ENCODE data around the gene PDE4A. TPM values are rescaled to one million over a fixed set of nuclear protein-coding genes. Genes with fewer than 3 reads are reported as not detected.
A peak's percentile ranks its signal among the peaks of the same experiment; 100 is the strongest.
"Not testable (repeated sequence)": the region's sequence is repeated elsewhere in the genome, so short reads cannot be mapped to it uniquely, and the experiment has no call there.

The PDE4A gene
- total RNA-seq, 1 experiment from 2014 or later = 2.6 TPM

DNA sequence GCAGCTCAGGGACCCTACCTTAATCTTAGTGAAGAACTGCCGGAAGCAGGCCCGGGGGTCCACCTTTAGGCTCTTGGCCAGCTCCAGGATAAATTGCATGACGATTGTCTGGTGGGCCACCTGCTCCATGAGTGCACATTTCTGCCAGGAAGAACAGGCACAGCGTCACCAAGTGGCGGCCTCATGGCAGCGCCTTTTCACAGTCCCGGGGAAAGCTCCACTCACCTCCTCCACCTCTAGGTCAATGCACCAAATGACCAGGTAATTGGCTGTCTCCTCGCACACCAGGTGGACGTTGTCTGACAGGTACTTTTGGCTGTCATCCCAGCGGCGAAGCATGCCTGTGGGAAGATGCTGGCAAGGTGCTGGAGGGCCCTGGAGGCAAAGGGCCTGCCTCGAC is 25.3 kb upstream of the PDE4A start:
- DNase-seq = no peak
- H3K27me3 ChIP-seq (ENCODE audit: control insufficient read depth, insufficient read depth, low read length) = no peaks in the 10 kb centered on the region
- H3K36me3 ChIP-seq (replicated peaks; ENCODE audit: control insufficient read depth, insufficient read depth, low read length) = peaks cover 17% of the 10 kb centered on the region
- no peak overlapping the region for H3K4me3 ChIP-seq (ENCODE audit: insufficient read depth, low read depth, low read length)

DNA sequence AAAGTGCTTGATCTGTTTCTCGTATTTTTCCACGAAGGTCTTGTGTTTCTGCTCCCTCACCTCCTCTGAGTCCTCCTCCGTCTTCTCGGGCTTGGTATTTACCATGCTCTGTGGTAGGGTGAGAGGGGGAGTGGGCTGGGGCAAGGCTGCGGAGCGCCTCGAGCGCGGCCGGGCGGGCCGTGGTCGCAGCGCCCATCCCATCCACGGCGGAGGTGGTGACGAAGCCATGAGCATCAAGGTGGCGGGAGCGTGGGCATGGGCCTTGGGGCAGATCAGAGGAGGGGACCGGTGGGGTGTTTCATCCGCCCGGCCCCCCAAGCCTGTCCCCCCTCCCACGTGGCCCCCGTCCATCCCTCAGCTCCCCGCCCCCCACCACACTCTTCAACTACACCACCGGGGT is 24.9 kb upstream of the PDE4A start:
- no peaks in the 10 kb centered on the region for H3K27me3 ChIP-seq (ENCODE audit: control insufficient read depth, insufficient read depth, low read length)
- peaks cover 17% of the 10 kb centered on the region for H3K36me3 ChIP-seq (replicated peaks; ENCODE audit: control insufficient read depth, insufficient read depth, low read length)
- DNase-seq = no peak
- H3K4me3 ChIP-seq (ENCODE audit: insufficient read depth, low read depth, low read length) = no peak overlapping the region

DNA sequence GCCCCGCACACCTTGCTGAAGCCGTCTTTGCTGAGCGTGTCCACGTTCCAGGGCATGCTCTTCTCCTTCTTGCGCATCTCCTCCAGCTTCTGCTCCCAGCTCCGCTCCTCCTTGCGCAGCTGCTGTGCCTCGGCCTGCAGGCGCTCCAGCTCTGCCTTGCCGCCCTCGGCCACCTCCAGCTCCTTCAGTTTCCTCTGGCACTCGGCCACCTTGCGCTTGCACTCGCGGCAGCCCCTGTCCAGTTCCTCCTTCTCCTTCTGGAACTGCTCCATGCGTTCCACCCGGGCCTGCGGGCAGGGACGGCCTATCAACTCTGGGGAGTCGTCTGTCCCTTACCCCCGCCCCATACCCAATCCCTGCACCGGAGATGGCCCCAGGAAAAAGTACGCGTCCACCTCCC is 24.4 kb upstream of the PDE4A start:
- DNase-seq = no peak
- Histone ChIP-seq H3K36me3 (replicated peaks; ENCODE audit: control insufficient read depth, insufficient read depth, low read length) (peaks cover 17% of the 10 kb centered on the region), H3K27me3 (ENCODE audit: control insufficient read depth, insufficient read depth, low read length) (no peaks in the 10 kb centered on the region), H3K4me3 (ENCODE audit: insufficient read depth, low read depth, low read length) (no peak overlapping the region)

DNA sequence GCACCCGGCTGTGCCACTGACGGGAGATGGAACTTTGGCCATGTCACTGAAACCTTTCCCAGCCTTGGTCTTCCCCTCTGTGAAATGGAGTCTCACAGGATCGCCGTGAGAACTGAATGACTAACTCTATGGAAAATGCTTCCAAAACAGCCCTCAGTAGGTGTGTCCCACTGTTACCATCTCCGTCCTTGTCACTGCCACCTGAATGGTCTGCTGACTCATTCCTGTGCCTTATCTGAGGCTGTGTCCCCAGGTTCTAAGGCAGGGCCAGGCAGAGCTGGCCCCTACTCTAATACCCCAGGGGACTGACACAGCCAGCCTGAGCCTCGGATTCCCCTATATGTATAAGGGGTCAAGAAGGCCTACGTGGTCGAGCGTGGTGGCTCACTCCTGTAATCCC is 21.5 kb upstream of the PDE4A start:
- H3K27me3 ChIP-seq (ENCODE audit: control insufficient read depth, insufficient read depth, low read length) = no peaks in the 10 kb centered on the region
- DNase-seq = no peak
- peaks cover 8% of the 10 kb centered on the region for H3K36me3 ChIP-seq (replicated peaks; ENCODE audit: control insufficient read depth, insufficient read depth, low read length)
- H3K4me3 ChIP-seq (ENCODE audit: insufficient read depth, low read depth, low read length) = no peak overlapping the region

DNA sequence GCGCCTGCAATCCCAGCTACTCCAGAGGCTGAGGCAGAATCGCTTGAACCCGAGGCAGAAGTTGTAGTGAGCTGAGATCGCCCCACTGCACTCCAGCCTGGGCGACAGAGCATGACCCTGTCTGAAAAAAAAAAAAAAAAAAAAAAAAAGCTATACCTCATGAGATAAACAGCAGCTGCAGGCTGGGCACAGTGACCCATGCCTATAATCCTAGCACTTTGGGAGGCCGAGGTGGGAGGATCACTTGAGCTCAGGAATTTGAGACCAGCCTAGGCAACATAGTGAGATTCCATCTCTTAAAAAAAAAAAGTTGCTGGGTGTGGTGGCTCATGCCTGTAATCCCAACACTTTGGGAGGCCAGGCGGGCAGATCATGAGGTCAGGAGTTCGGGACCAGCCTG is 21.0 kb upstream of the PDE4A start:
- H3K4me3 ChIP-seq (ENCODE audit: insufficient read depth, low read depth, low read length); DNase-seq; H3K36me3 ChIP-seq (replicated peaks; ENCODE audit: control insufficient read depth, insufficient read depth, low read length); H3K27me3 ChIP-seq (ENCODE audit: control insufficient read depth, insufficient read depth, low read length): not testable (repeated sequence)

DNA sequence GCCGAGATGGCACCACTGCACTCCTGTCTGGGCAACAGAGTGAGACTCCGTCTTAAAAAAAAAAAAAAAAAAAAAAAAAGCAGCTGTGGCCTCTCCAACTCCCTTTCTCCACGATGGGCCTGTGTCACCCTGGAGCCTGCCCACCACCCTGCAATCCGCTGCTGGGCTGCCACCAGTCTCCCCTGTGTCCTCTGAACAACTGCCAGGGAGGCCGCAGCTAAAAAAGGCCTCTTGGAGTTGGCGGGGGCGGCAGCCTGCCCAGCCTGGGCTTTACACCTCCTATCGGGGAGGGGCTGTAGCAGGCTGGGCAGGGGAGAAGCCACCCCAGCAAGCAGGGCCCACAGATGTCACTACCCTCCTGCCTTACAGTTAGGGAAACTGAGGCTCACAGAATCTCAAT is 20.5 kb upstream of the PDE4A start:
- no peak overlapping the region for H3K4me3 ChIP-seq (ENCODE audit: insufficient read depth, low read depth, low read length)
- H3K27me3 ChIP-seq (ENCODE audit: control insufficient read depth, insufficient read depth, low read length) = peaks cover 7% of the 10 kb centered on the region
- no peak for DNase-seq
- peaks cover 5% of the 10 kb centered on the region for H3K36me3 ChIP-seq (replicated peaks; ENCODE audit: control insufficient read depth, insufficient read depth, low read length)

DNA sequence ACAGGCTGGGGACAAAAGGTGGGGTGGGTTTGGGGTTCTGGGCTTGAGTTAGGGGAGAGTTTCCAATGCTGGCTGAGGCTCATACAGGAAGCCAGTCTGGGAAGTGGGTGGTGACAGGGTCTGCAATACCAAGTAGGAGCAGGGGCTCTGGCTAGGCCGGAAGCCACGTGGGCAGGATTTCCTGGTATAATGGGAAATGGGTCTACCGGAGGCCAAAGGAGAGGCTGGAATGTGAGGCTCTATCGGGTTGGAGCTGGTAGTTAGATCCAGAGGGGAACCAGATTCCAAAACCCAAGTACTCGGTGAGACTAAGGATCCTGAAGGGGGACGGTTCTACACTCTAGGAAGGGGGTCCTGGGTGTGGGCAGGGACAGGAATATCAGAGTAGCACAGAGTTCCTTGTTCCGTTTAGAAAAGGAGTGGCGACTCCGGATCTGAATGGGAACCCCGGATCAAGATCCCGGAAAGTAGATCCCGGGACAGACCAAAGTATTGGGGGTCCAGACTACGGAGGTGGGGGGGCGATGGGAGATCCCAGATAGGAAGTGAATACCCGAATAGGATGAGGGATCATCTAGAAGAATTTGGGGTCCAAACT is 17.8 kb upstream of the PDE4A start:
- H3K4me3 ChIP-seq (ENCODE audit: insufficient read depth, low read depth, low read length) = peak overlapping the region; percentile 99
- H3K27me3 ChIP-seq (ENCODE audit: control insufficient read depth, insufficient read depth, low read length) = peaks cover 21% of the 10 kb centered on the region
- peak; percentile 60 for DNase-seq
- H3K36me3 ChIP-seq (replicated peaks; ENCODE audit: control insufficient read depth, insufficient read depth, low read length) = no peaks in the 10 kb centered on the region; the same call in 1 of the 2 replicates

DNA sequence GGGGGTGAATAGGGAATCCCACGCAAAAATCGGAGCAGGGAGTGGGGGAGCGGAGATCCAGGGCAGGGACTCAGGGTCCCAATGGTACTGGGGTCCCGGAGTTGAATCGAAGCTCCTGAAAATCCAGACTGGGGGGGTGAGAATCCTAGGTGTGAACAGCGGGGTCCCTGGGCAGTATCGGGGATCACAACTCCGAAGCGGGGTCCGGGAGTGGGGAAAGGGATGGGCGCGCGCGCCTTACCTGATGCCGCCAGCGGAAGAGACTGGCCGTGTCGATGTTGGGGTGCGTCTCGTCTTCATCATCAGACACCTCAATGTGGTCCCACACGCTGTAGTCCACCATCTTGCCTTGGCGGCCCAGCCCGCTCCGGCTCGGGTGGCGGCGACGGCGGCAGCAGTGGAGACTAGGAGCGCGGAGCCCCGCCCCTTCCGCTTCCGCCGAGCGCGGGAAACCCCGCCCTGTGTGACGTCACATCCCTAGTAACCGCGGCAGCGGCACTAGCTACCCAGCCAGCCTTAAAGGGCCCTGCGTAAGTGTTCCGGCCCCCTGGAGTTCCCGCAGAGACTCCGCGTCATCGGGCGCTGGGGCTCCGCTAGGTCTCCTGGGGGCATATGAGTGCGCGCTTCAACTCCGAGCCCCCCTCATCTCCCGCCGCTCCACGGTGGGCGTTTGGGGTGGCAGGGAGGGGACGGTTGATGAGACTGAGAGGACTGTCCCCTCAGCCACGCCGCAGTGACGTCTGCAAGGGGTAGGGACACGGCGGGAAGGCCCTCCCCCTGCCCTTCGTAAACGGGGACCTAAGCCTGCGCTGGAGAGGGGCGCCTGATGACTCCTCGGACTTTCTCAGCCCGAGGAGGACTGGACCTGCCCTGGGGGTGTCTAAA is 17.0 kb upstream of the PDE4A start, which contains the start of gene CDC37:
CDC37 (minus strand) TSS at position 406 of the 885 bp plus-strand sequence; CDS start at position 343, 63 bp downstream.
- peak; percentile 99 for DNase-seq
- H3K36me3 ChIP-seq (replicated peaks; ENCODE audit: control insufficient read depth, insufficient read depth, low read length) = no peaks in the 10 kb centered on the region; the same call in 1 of the 2 replicates
- H3K4me3 ChIP-seq (ENCODE audit: insufficient read depth, low read depth, low read length) = peak within 1 kb of the TSS; percentile 99
- H3K27me3 ChIP-seq (ENCODE audit: control insufficient read depth, insufficient read depth, low read length) = peaks cover 21% of the 10 kb centered on the region

DNA sequence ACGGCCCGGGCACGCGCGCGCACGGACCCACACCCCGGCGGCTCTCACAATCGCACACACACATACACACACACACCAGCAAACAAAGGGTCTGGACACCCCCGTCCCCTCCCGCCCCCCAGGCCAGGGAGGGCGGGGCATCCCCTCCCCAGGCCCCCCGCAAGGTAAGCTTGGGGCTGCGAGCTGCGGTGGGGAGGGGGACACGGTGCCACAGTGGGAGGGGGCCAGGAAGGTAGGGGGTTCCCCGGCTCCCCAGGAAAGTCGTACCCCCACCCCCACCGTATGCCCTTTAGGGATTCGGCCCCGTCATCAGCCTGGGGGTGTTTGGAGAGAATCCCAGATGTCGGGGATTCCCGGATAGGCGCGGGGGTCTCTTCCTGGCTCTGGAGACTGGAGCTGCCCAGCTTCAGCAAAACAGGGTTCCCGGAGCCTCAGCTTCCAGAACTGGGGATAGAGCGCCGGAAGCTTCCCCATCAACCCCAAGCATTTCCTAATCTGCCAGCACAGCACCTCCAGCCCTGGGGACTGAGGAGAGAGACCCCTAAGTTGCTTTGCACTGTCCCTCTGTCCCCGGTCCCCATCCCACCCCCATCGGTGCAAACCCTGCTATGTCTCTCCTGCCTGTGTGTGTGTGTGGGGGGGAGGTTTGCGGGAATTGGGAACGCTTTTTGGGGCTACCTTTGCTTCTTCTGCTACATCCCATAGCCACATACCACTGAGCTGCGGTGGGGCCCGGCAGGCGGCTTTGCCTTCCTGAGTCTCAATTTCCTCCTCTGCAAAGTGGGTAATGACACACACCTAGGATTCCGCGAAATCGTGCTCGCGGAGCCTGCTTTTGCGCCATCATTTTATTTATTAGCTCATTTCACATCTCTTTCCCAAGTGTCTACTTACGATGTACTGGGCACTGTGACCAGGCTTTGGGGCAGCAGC is 15.2 kb upstream of the PDE4A start:
- Histone ChIP-seq H3K4me3 (ENCODE audit: insufficient read depth, low read depth, low read length) (peak overlapping the region; percentile 99), H3K27me3 (ENCODE audit: control insufficient read depth, insufficient read depth, low read length) (peaks cover 21% of the 10 kb centered on the region), H3K36me3 (replicated peaks; ENCODE audit: control insufficient read depth, insufficient read depth, low read length) (no peaks in the 10 kb centered on the region; the same call in 1 of the 2 replicates)
- DNase-seq = peak; percentile 74

DNA sequence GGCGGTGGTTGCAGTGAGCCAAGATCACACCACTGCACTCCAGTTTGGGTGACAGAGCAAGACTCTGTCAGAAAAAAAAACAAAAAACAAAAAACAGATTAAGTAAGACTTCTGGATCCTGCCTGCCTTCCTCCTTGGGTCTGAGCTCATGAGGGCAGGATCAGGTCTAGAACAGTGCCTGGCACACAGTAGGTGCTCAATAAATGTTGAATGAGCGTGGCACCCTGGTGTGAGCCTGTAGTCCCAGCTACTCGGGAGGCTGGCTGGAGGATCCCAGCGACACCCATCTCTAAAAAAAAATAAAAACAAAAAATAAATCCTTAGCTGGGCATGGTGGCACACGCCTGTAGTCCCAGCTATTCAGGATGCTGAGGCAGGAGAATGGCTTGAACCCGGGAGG is 14.1 kb upstream of the PDE4A start:
- no peak for DNase-seq
- no peaks in the 10 kb centered on the region for H3K36me3 ChIP-seq (replicated peaks; ENCODE audit: control insufficient read depth, insufficient read depth, low read length)
- H3K27me3 ChIP-seq (ENCODE audit: control insufficient read depth, insufficient read depth, low read length) = peaks cover 21% of the 10 kb centered on the region
- H3K4me3 ChIP-seq (ENCODE audit: insufficient read depth, low read depth, low read length) = no peak overlapping the region

DNA sequence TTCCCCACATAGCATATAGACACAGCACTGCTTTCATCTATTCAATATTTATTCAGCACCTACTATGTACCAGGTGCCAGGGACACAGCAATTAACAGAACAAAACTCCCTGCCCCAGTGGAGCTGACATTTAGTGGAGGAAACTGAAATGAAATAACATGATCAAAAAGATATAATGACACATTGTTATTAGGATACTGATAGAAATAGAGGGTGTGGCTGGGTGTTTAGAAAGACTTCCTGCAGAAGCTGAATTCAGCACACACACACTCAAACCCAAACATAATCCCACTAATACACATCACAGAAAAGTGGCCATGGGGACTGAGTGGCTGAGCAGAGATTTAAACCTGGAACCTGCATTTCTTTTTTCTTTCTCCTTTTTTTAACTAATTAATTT is 13.2 kb upstream of the PDE4A start:
- Histone ChIP-seq H3K4me3 (ENCODE audit: insufficient read depth, low read depth, low read length) (no peak overlapping the region), H3K36me3 (replicated peaks; ENCODE audit: control insufficient read depth, insufficient read depth, low read length) (no peaks in the 10 kb centered on the region), H3K27me3 (ENCODE audit: control insufficient read depth, insufficient read depth, low read length) (peaks cover 21% of the 10 kb centered on the region)
- DNase-seq = no peak

DNA sequence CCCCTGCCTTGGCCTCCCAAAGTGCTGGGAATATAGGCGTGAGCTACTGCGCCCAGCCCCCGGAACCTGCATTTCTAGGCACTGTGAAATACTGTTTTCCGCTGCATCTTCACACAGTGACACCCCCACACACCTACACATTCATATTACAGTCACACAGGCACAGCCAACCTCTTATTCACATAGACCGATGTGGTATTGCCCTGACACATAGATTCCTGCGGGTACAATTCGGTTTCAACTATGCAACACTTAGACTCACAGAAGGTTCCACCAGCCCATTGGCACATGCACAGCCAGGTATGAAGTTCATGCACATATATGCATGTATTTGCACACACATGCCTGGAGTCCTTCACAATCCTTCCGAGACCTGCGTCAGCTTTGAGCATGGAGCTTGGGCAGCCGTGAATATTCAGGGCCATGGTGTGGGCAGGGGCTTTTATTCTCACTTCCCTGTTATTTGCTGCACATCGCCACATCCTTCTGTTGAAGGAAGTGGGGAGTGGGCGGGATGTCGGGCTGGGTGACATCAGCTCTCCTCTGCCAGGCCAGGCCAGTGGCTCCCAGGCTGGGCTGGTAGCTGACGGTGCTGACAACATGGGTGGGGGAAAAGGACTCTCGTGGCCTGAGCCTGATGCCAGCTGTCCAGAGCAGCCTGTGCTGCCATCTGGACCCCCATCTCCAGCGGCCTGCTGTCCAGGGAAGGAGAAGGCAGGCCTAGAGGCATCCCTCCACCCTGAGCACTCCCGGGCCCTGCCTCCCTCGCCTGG is 11.6 kb upstream of the PDE4A start:
- Histone ChIP-seq H3K27me3 (ENCODE audit: control insufficient read depth, insufficient read depth, low read length) (peaks cover 21% of the 10 kb centered on the region), H3K4me3 (ENCODE audit: insufficient read depth, low read depth, low read length) (no peak overlapping the region), H3K36me3 (replicated peaks; ENCODE audit: control insufficient read depth, insufficient read depth, low read length) (no peaks in the 10 kb centered on the region)
- DNase-seq = peak; percentile 54

DNA sequence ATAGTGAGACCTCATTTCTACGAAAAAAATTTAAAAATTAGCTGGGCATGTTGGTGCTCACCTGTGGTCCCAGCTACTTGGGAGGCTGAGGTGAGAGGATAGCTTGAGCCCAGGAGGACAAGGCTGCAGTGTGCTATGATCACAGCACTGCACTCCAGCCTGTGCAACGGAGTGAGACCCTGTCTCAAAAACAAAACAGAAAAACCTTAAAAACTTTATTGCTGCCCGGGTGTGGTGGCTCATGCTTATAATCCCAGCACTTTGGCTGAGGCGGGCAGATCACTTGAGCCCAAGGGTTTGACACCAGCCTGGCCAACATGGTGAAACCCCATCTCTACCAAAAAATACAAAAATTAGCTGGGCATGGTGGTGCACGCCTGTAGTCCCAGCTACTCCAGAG is 9.1 kb upstream of the PDE4A start:
- H3K27me3 ChIP-seq (ENCODE audit: control insufficient read depth, insufficient read depth, low read length) = peaks cover 11% of the 10 kb centered on the region
- H3K36me3 ChIP-seq (replicated peaks; ENCODE audit: control insufficient read depth, insufficient read depth, low read length); DNase-seq; H3K4me3 ChIP-seq (ENCODE audit: insufficient read depth, low read depth, low read length): not testable (repeated sequence)
